CD4-positive, alpha-beta T cell (primary cell): ENCODE results near the gene LRCH3. TPM values are rescaled to one million over a fixed set of nuclear protein-coding genes. Genes with fewer than 3 reads are reported as not detected.
A peak's percentile ranks its signal among the peaks of the same experiment; 100 is the strongest.

Experiments used
- ATAC-seq: fragments of 200-7000 bp; cut with Tn5 transposase; one replicate; pipeline ENCODE4 v1.10.0; 2022; ENCODE audit warnings: mild to moderate bottlenecking; ENCODE audit not compliant: poor library complexity
- CTCF ChIA-PET: fragments of 350-600 bp; sonication (Branson Sonifier 250); formaldehyde crosslinking; loops from one replicate; lab custom pipeline; 2021; ENCODE audit warnings: antibody characterized with exemption, inconsistent platforms; lab: Charles Lee
- POLR2A ChIA-PET: fragments of 350-600 bp; sonication (Branson Sonifier 250); formaldehyde crosslinking; loops from one replicate; lab custom pipeline; 2021; ENCODE audit warnings: antibody characterized with exemption, inconsistent platforms; lab: Charles Lee
- DNase-seq, 14 experiments: peaks; one replicate each; pipeline ENCODE4 v3.0.0-alpha.2; 2013 to 2020; ENCODE audit warnings: mixed read lengths in 2 of 14
- H3K27ac ChIP-seq, 2 donors: one replicate each; pipeline versions ENCODE4 v1.5.1 to v1.7.0; 2013; ENCODE audit warnings: low read length in 2 of 2, low read depth in 1 of 2, mild to moderate bottlenecking in 1 of 2
- H3K27me3 ChIP-seq, 2 experiments: 1 replicate in 1 of 2; 2 replicates in 1 of 2; pipeline versions ENCODE4 v1.6.1 to v1.7.0; 2013; ENCODE audit warnings: low read length in 2 of 2, control low read depth in 1 of 2, mild to moderate bottlenecking in 1 of 2, moderate library complexity in 1 of 2; ENCODE audit not compliant: insufficient read depth in 2 of 2, control insufficient read depth in 1 of 2
- H3K36me3 ChIP-seq: one replicate; pipeline ENCODE4 v1.6.1; 2013; ENCODE audit warnings: low read length, control low read depth; ENCODE audit not compliant: insufficient read depth
- H3K4me1 ChIP-seq: one replicate; pipeline ENCODE4 v1.6.1; 2013; ENCODE audit warnings: low read length, control low read depth; ENCODE audit not compliant: insufficient read depth
- H3K4me3 ChIP-seq: one replicate; pipeline ENCODE4 v1.5.1; 2013; ENCODE audit warnings: mild to moderate bottlenecking, low read length, moderate library complexity
- H3K9me3 ChIP-seq, 2 experiments: 1 replicate in 1 of 2; 2 replicates in 1 of 2; pipeline versions ENCODE4 v1.6.1 to v1.7.0; 2013; ENCODE audit warnings: low read length in 2 of 2, mild to moderate bottlenecking in 2 of 2, control low read depth in 1 of 2, moderate library complexity in 1 of 2; ENCODE audit not compliant: control insufficient read depth in 1 of 2, insufficient read depth in 1 of 2
- H3K27ac Mint-ChIP-seq: one replicate; pipeline ENCODE4 v1.8.0; 2020; ENCODE audit warnings: mixed read lengths
- H3K27me3 Mint-ChIP-seq: one replicate; pipeline ENCODE4 v1.8.0; 2021; ENCODE audit warnings: mixed read lengths
- H3K36me3 Mint-ChIP-seq: one replicate; pipeline ENCODE4 v1.8.0; 2021; ENCODE audit warnings: low read depth, mixed read lengths
- H3K4me1 Mint-ChIP-seq: one replicate; pipeline ENCODE4 v1.8.0; 2021; ENCODE audit warnings: low read depth, mixed read lengths
- H3K4me3 Mint-ChIP-seq: one replicate; pipeline ENCODE4 v1.8.0; 2020; ENCODE audit warnings: mild to moderate bottlenecking, mixed read lengths
- H3K9me3 Mint-ChIP-seq: one replicate; pipeline ENCODE4 v1.8.0; 2020; ENCODE audit warnings: mixed read lengths
- CTCF ChIP-seq: fragments of 200-600 bp; IDR thresholded peaks from one replicate; pipeline ENCODE4 v1.8.0; 2022; ENCODE audit warnings: antibody characterized with exemption, mild to moderate bottlenecking
- intact Hi-C, 2 experiments: fragments of 100-400 bp; cut with DNase I in 1 of 2; cut with micrococcal nuclease in 1 of 2; formaldehyde crosslinking; loops; one replicate each; pipeline versions ENCODE4 v1.15.1 to v1.9.0; 2023 to 2025; cut with DNase I, micrococcal nuclease
- total RNA-seq, 174 experiments: library from RNA in 2 of 174; stranded (reverse) in 2 of 174; gene quantifications; one replicate each; pipeline ENCODE4 v1.2.3 and lab custom pipeline; 2021 to 2026

The LRCH3 gene
- total RNA-seq, 2 experiments from 2014 or later = 31.5 to 37.6 TPM

- Histone ChIP-seq H3K36me3 (no peaks in the 10 kb centered on the region), H3K4me3 (peak overlapping the region; percentile 85), H3K27me3 (no peaks in the 10 kb centered on the region), H3K27ac (peak overlapping the region; percentile 82), H3K4me1 (peaks cover 20% of the 10 kb centered on the region), H3K9me3 (no peaks in the 10 kb centered on the region)
- ChIA-PET CTCF (interaction anchor here (1.3 kb wide), 1 partner anchor 38 kb away, joined by 3 read pairs; no protein-coding TSS in a partner anchor), POLR2A (interaction anchor here (0.6 to 2.4 kb wide), 6 partner anchors 12 to 44 kb away, joined by 3 to 28 read pairs (median 4); partner anchors contain the start of genes LRCH3 and RUBCN)
- no peak for ATAC-seq
- Mint-ChIP-seq H3K27ac (peak overlapping the region; percentile 96), H3K27me3 (no peaks in the 10 kb centered on the region), H3K4me1 (peaks cover 59% of the 10 kb centered on the region), H3K9me3 (no peaks in the 10 kb centered on the region), H3K4me3 (peak overlapping the region; percentile 94), H3K36me3 (peaks cover 20% of the 10 kb centered on the region)
- intact Hi-C loops = loop anchor here (1.0 to 5.0 kb wide), 5 partner anchors 15 to 194 kb away; partner anchors contain the start of genes BDH1 (in 1 of the 2), LRCH3 (in 1 of the 2) and RUBCN (in 1 of the 2)
- peak; percentile 17 for TF ChIP-seq CTCF
- peak in 10 of 14 experiments; percentile 9 to 64 (median 34) for DNase-seq
These were observed 40.0 kb upstream of the LRCH3 start for GRCh38 chr3:197750858-197751737.

DNA sequence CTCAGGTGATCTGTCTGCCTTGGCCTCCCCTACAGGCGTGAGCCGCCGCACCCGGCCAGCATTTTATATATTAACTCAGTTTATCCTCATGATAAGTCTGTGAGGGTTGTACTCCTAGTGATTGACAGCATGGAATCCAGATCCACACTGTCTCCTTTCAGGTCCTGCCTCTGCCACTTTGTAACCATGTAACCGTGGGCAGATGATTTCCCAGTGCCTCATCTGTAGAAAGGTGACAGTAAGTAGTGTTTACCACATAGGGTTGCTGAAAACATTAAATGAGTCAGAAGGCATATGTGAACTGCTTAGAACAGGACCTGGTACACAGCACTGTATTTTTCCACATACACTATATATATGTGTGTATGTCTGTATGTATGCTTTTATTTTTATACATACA, 38.9 kb upstream of the LRCH3 start:
- Histone ChIP-seq H3K36me3 (peaks cover 7% of the 10 kb centered on the region), H3K9me3 (no peaks in the 10 kb centered on the region), H3K4me1 (peaks cover 20% of the 10 kb centered on the region), H3K27me3 (no peaks in the 10 kb centered on the region), H3K4me3 (no peak overlapping the region), H3K27ac (peak overlapping the region in 1 of 2 donors; percentile 28)
- DNase-seq (no peak), ATAC-seq (no peak)
- no peak for TF ChIP-seq CTCF
- H3K4me1 Mint-ChIP-seq = peaks cover 68% of the 10 kb centered on the region
- ChIA-PET CTCF (no interaction called here), POLR2A (interaction anchor here (2.4 kb wide), 1 partner anchor 38 kb away, joined by 28 read pairs; the partner anchor contains the start of gene LRCH3)
- peaks cover 30% of the 10 kb centered on the region for H3K36me3 Mint-ChIP-seq
- H3K4me3 Mint-ChIP-seq = peak overlapping the region; percentile 87
- peak overlapping the region; percentile 87 for H3K27ac Mint-ChIP-seq
- no peaks in the 10 kb centered on the region for H3K9me3 Mint-ChIP-seq
- intact Hi-C loops = loop anchor here (2.0 to 5.0 kb wide), 4 partner anchors 40 to 195 kb away; partner anchors contain the start of genes BDH1 (in 1 of the 2) and LRCH3 (in 1 of the 2)
- H3K27me3 Mint-ChIP-seq = no peaks in the 10 kb centered on the region

- intact Hi-C loops = loop anchor here (2.0 to 5.0 kb wide), 4 partner anchors 39 to 196 kb away; partner anchors contain the start of genes BDH1 (in 1 of the 2) and LRCH3 (in 1 of the 2)
- H3K27me3 Mint-ChIP-seq = no peaks in the 10 kb centered on the region
- H3K36me3 ChIP-seq = peaks cover 13% of the 10 kb centered on the region
- peak overlapping the region; percentile 87 for H3K27ac Mint-ChIP-seq
- no peak for ATAC-seq
- DNase-seq = peak in 1 of 14 experiments; percentile 25
- ChIA-PET POLR2A (interaction anchor here (0.9 to 1.3 kb wide), 2 partner anchors 38 to 41 kb away, joined by 5 to 6 read pairs; partner anchors contain the start of gene LRCH3), CTCF (interaction anchor here (1.0 to 1.7 kb wide), 4 partner anchors 20 to 49 kb away, joined by 3 to 4 read pairs (median 4); partner anchors contain the start of gene LRCH3)
- peaks cover 20% of the 10 kb centered on the region for H3K4me1 ChIP-seq
- H3K27ac ChIP-seq = no peak overlapping the region
- H3K9me3 Mint-ChIP-seq = no peaks in the 10 kb centered on the region
- TF ChIP-seq CTCF = no peak
- no peak overlapping the region for H3K4me3 ChIP-seq
- H3K36me3 Mint-ChIP-seq = peaks cover 33% of the 10 kb centered on the region
- no peaks in the 10 kb centered on the region for H3K27me3 ChIP-seq
- H3K9me3 ChIP-seq = no peaks in the 10 kb centered on the region
- H3K4me1 Mint-ChIP-seq = peaks cover 68% of the 10 kb centered on the region
- peak overlapping the region; percentile 82 for H3K4me3 Mint-ChIP-seq
These were observed 37.8 kb upstream of the LRCH3 start for GRCh38 chr3:197753263-197753662.
